Activated gamma-delta T cell treated with Interleukin-2 at 50 U/mL for 16 hours (primary cell): ENCODE results near the gene EDARADD.

Experiments used
- DNase-seq: peaks from one replicate; pipeline ENCODE4 v3.0.0-alpha.2; 2020

Gene EDARADD

DNA sequence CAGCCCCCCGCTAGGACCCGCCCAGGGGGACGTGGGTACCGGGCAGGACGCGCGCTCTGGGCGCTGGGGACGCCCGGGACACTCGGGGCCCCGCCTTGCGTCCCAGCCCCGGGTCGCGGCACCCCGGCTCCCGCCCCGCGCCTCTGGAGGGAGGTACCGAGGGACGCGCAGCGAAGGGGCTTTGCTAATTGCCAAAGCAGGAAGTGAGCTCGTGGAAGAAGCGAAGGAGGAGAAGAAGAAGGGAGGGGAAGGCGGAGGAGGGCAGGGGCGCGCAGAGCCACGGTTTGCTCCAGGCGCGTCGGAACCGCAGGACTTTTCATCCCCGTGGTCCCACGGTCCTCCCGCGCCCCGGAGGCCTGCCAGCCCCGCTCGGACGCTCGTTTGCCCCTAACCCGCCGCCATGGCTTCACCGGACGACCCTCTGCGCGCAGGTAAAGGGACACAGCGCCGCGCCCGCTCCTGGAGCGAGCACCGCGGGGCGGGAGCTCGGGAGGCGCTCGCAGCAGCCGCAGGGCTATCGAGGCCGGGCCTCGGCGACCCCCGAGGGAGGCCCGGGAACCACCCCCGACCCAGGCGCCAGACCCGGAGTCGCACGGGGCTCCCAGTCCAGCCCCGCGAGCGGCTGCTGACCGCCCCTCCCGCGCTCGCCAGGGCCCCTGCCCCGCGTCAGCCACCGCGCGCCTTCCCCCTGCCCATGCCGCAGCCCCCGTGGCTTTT is 1.3 kb downstream of the EDARADD start:
- DNase-seq = peak; percentile 46

DNA sequence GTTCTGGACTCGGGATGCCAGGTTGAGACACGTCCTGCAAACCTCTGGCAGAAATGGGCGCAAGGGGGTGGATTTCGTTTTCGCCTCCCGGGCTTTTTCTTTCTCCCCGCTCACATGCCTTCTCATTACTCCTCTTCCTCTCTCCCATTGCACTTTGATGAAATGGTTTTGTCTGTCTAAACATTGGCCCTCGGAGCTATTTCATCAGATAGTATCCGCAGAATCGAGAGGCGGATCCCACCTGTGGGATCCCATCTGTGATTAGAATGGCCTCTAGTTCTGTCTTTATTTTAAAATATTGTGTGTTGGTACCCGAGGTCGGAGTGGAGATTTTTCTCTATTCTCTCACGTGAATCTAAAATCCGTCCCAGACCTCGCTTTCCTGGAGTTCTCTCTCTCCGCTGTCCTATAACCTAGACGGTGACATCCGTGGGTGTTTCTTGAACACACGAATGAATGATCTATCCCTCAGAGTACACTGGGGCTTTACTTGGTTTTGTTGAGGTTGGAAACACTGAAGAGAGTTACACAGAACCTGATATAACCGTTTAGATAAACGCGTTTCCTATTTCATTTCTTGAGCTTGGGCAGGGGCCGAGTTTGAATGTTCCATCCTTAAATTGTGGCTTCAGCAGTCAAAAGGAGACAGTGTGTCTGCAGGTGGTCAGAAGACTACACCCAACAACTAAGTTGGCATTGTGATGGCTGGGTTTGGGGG is 2.0 kb downstream of the EDARADD start:
- no peak for DNase-seq

DNA sequence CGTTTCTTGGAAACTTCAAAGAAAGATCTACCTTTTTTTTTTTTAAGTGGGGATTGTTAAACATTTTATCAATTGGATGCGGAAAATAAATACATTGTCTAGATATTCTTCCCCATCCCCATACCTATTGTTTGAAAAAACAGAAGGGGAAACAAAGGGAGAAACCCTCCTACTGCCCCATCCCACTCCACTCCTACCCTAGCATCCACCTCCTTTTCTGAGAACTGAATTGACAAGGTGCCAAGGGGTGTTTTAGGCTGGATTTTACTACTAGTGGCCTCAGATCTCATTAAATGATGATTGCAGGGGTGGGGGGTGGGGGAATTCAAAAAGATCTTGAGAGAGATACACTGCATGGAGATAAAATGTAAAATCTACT is 2.6 kb downstream of the EDARADD start:
- no peak for DNase-seq

DNA sequence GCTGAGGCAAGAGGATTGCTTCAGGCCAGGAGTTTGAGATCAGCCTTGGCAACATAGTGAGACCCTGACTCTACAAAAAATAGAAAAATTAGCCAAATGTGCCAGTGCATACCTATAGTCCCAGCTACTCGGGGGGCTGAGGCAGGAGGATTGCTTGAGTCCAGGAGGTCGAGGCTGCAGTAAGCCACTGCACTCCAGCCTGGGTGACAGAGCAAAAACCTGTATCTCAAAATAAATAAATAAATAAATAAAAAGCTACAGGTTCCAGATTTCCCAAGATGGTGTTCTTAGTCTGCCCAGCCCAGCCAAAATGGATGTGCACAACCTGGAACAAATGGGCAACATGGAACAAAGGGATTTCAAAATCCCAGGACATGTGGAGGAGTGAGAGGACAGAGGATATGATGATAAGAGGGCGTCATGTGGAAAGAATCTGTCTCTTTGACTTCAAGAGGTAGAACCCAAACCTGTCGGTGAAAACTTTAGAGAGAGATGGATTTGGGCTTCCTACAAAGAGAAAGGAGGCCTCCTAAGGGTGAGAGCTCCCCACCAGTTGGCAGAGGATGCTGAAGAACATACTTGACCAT is 3.2 kb downstream of the EDARADD start:
- DNase-seq = no peak

DNA sequence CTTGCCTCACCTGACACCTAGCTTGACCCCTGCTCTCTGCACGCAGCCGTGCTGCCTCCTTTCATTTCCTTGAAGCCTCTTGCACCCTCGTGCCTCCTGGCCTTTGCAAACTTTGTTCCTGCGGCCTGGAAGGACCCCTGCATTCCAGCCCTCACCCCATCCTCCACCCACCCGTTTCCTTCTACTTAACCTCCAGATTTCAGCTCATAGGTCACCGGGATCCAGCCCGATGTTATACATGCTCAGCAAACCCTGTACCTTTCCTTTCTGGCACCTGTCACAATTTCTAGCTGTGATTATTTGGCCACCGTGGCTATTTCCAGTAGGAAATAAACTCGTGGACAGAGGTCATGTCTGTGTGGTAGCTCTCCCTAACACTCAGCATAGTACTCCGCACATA is 4.5 kb downstream of the EDARADD start:
- no peak for DNase-seq

DNA sequence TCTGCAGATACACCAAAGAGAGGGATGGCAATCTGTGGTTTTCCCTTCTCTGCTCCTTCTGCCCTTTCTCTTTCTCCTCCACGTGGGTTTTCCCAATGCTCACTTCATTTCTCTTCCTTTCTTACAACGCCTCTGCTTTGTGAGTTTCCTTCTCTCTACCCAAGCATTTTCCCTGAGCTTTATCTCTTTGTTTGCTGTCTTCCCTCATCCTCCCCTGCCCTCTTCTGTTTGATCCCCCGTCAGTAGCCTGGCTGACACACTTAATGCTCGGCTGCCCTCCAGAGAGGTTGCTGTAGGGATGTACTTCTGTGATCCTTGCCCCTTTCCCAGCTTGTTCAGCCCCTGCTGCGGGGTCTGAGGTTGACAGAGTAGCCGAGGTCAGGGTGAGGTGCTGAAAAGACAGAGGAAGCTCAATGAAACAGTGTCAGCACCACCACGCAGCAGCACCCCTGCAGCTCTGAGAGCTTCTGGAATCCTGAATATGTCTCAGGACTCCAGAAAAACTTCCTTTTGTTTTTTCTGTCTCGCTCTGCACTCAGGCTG is 6.0 kb downstream of the EDARADD start:
- DNase-seq = no peak

DNA sequence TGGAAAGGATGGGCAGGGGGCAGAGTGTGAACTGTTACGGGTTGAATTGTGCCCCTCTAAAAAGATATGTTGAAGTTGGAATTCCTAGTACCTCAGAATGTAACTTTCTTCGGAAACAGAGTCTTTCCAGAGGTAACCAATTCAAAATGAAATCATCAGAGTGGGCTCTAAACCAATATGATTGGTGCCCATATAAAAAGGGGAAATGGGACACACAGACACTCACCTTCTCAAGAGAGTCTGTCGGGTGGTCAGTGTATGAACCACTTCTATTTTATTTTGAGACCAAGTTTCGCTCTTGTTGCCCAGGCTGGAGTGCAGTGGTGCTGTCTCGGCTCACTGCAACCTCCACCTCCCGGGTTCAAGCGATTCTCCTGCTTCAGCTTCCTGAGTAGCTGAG is 7.6 kb downstream of the EDARADD start:
- DNase-seq = no peak

DNA sequence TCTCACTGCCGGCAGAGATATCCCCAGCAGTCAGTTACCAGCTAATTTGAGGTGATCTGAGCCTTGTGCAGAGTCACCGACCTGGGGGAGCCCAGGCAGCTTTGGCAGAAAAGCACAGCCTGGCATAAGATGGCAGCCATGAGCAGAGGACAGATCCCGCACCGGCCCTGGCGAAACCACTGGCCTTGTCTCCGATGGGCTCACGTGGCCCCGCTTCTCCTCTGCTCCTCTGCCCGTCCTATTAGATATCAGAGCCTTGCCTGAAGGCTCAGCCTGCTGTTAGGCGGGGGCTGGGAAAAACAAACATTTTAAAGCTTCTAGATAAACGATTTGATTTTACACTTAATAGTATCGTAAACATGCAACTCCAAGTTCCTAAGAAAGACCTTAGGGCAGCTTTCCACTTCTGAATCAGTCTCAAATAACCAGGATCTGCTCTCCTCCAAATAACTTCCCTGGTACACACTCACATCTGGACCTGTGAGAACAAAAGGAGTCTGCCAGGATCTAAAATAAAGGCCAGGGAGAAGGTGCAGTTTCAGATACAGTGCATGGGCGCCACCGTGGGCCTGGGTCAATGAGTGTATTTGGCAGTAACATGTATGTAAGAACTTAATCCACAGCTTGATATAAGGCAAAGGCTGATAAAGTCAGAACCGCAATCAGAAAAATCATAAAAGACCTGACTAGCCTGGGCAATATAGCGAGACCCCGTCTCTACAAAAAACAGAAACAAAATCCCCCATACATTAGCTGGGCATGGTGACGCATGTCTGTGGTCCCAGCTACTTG is 10.0 kb downstream of the EDARADD start:
- DNase-seq = no peak

DNA sequence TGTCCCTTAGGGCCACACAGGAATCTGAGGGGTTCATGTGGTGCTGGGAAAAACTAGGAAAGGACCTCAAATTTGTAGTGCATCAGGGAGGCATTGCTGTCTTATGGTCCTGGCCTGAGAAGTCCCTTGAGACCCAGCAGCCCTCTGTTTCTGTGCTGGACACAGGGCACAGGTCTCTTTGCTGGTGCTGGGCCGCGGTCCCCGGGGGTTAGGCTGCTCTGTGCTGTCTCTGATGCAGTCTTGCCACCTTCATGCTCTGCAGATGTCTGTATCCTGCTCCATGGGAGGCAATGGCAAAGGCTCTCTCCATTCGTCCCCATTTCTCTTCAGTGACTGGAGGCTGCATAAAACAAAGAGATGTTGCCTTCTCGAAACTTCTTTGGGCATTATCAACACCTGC is 13.0 kb downstream of the EDARADD start:
- no peak for DNase-seq

DNA sequence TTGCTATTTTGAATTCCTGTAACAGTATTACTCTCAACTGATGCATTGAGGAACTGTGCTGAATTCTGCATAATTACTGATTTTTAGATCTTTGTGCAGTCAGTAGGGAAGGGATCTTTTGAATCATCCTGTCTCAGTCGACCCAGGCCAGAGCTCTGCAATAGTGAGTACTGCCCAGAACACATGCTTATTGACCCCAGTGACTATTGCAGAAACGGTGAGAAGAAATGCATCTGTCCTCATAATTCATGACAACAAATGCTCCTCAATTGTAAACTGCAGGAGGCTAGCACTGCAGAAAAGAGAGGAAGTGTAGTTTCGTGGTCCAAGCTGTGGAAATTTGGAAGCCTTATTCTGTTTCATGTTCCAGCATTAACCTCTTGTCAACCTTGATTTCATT is 19.6 kb downstream of the EDARADD start:
- DNase-seq = no peak

DNA sequence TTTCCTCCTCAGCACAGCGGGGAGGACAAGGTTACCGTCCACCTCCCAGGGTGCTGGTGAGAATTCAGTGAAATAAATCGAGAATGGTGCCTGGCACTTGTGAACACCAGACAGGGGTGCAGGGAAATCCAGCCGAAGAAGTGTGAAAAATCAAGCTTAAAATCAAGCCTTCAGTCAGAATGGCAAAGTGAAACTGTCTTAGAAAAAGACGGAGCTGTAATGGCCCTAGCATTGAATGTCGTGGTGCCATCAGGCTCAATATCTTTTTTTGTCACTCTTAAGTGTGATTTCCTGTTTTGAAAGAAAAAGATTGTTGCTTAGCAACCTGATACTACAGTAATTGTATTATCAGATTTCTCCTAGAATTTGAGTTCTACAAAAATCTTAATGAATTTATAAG is 22.1 kb downstream of the EDARADD start:
- DNase-seq = peak; percentile 26

DNA sequence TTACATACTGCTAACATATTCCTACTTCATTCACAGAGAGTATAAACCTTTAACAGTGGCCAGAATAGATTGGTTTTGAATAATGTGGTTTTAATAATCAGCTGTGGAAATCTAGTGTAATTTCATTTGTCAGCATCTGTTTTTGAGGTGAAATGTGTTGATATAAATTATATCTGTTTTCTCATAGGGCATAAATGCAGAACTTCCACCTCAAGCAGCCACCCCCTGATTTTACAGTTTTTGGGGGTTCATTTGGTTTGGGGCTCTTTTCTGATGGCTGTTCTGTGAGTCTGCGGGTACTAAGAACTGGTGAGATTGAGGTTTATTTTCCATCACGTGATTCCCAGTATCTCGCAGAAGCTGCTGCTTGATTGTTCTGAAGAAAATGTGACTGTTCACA is 23.2 kb downstream of the EDARADD start:
- DNase-seq = no peak

DNA sequence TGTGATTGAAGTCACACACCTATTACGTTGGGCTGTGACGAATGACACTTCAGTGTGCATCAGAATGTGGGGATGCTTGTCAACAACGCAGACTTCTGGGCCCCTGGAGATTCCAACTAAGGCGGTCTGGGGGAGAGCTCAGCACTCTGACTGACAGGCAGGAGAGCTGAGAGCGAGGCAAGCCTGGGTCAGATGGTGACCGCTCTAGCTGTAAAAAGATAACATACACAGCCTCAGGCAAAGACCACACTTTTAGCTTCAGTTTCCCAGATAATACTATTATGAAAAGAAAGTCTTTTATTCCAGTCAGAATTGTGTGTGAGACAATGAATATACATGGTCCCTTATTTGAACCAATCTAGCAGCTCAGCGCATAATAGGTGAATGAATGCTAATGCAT is 25.4 kb downstream of the EDARADD start:
- no peak for DNase-seq

DNA sequence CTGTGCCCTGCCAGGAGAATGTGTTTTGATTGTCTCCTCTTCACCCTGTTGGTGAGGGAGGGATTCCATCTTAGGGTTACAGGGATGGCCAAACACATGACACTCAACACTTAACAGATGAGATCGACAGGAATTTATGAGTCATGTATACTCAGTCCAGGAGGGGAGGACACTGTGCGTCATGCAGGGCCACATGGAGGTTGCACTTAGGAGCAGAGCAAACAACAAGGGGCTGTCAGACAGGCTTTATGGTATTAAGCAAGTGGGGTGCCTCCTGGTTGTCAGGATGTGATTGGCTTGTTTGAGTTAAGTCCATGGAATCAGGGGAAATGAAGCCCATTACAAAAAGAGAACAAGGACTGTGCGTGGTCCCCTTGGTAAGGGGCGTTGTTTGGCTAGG is 26.9 kb downstream of the EDARADD start:
- no peak for DNase-seq

DNA sequence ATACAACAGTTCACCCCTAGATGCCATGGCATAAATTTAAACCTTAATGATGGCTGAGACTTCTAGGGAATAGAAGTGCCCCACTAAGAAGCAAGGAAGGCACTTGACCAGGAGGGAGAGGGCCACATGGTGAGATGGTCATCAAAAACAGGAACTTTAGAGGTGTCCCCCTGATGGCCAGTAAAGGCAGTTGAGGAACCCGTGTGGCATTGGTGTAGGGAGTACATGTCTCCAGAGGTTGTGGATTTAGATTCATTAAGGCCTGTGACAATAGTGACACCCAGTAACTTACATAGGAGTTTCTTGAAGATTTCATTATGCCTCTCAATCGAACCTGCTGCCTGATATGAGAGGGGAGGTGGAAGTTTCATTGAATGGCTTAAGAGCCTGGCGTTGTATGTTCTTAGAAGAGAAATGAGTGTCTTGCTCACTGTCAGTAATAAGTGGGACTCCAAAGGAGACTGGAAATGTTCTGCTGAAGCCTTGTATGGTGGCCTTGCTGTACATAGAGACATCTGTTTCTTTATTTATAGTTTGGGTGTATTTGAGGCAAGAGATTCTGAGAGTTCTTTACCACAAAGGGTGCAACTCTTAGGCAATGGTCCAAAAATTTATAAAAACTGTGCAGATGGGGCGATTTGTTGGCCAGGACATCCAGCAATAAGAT is 27.9 kb downstream of the EDARADD start:
- DNase-seq = no peak

DNA sequence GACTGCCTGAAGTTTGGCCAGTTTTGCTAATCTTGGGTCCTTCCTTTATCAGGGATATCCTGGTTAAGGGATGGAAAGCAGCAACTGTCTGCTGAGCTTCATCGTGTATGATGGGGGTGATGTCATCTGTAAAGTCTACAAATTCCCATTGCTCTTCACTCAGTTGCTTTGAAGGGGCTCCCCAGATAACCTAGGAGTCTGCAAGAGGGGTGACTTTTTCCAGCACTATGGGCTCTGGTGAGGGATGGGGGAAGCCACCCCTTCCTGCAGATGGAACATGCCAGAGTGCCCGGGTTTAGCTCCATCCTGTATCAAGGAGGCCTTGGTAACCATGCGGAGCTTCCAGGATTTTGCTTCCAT is 28.4 kb downstream of the EDARADD start:
- DNase-seq = no peak

DNA sequence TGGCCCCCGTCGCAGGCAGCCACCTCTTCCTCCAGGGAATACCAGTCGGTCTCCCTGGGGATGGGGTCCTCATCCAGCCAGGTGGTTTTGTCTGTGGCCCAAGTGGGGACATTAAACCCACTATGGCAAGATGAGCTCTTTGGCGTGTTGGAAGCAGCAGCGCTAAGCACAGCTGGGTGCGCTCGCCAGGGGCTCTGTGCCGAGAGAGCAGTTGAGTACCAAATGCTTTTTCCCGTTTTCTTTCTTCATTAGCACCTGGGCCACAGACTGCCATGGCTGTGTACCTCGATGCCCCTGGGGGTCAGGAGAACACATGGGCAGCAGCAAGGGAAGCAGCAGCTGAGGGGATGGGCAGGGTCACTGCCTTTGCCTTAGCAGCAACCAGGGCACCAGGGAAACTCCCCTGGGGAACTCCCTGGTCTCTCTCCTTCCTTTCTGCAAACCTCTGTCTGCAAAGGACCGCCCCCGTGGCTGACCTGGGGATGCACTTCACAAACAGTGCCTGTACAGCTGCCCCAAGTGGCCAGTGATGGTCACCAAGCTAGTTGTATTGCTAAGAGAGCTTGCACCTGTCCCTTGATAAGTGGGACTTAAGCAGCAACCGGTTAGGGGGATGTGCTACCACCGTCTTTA is 31.1 kb downstream of the EDARADD start:
- no peak for DNase-seq

DNA sequence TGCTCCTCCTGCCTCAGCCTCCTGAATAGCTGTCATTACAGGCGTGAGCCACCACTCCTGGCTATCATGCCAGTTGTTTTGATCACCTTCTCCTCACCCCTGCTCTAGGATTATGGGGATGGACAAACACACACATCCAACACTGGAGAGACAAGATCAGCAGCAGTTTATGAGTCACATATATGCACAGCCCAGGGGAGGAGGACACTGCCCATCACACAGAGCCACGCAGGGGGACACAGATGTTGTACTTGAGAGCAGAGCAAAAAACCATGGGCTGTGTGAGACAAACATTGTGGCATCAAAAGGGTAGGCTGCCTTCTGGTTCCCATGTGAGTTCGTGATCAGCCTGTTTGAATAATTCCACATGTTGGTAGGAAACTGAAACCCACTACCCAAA is 32.1 kb downstream of the EDARADD start:
- DNase-seq = no peak

DNA sequence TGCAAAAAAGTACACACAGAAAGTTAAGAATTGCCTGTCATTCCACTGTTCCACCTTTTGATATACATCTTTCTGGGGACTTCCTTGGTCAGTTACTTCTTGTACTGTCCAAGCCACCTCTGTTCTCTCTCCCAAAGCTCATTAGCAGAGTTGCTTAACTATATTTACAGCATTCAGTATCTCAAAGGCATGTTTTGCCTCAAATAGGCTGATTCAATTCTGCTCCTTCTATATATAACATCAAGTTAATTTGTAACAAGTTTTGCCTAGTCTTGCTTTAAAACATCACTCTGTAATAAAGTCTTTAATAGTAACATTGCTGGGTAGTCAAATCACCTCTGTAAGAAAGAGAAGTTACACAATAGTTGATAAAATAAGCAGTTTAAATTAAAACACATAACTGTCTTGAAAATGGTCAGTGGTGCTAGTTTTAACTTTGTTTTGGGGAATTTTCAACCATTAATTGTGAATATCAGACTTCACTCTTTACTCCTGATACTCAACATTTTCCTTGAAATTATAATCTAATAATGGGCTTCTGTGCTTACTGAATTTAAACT is 35.7 kb downstream of the EDARADD start:
- no peak for DNase-seq

DNA sequence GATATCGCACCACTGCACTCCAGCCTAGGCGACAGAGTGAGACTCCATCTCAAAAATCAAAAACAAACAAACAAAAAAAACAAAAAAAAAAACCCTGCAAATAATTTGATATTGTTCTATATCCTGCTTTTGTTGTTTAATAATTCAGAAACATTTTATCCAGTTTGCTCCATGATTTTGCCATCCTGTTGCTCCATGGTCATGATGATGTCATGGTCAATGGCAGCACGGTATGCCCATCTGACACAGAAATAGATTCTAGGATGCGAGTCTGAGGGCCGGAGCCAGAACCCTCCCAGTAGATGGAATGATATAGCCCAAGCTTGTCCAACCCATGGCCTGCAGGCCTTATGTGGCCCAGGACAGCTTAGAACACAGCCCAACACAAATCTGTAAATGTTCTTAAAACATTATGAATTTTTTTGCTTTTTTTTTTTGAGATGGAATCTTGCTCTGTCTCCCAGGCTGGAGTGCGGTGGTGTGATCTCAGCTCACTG is 39.8 kb downstream of the EDARADD start:
- DNase-seq = no peak

DNA sequence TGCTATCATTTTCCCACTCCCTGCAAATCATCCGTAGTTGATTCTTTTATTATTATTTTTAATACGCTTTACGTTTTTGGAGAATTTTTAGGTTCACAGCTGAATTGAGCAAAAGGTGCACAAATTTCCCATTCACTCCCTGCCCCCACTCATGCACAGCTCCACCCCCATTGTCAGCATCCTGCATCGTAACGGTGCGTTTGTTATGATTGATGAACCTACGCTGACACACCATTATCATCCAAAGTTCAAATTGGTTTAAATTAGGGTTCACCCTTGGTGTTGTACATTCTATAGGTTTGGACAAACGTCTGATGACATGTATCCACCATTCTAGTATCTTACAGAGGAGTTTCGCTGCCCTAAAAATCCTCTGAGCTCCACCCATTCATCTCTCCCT is 44.5 kb downstream of the EDARADD start:
- no peak for DNase-seq

DNA sequence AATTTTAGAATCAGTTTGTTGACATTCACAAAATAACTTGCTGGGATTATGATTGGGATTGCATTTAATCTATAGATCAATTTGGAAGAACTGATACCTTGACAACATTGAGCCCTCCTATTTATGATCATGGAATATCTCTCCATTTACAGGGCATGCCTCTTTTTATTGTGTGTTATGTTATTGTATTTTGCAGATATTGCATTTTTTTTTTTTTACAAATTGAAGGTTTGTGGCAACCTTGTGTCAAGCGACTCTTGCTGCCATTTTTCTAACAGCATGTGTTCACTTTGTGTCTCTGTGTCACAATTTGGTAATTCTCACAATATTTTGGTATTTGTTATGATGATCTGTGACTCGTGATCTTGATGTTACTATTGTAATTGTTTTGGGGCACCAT is 46.3 kb downstream of the EDARADD start:
- no peak for DNase-seq
